Lung (tissue), 12 donors: ENCODE measurements around the gene RXFP2. TPM values are rescaled to one million over a fixed set of nuclear protein-coding genes. Genes with fewer than 3 reads are reported as not detected.

Experiments
- ATAC-seq: fragments of 200-7000 bp; cut with Tn5 transposase; one replicate; pipeline ENCODE4 v1.9.1; 2020; ENCODE audit warnings: moderate number of reproducible peaks; ENCODE audit not compliant: insufficient read depth, low FRiP score
- DNase-seq, 3 donors: peaks; one replicate each; pipeline ENCODE4 v3.0.0-alpha.2; 2013 to 2017
- H3K27ac ChIP-seq, 2 donors: one replicate each; pipeline ENCODE4 v1.5.1; 2013; ENCODE audit warnings: mild to moderate bottlenecking in 2 of 2, moderate library complexity in 2 of 2, control low read depth in 1 of 2, inconsistent platforms in 1 of 2, low read depth in 1 of 2, low read length in 1 of 2
- H3K27me3 ChIP-seq, 3 donors: one replicate each; pipeline ENCODE4 v1.5.1; 2013; ENCODE audit warnings: low read length in 2 of 3; ENCODE audit not compliant: control insufficient read depth in 3 of 3, insufficient read depth in 3 of 3
- H3K36me3 ChIP-seq, 4 donors: one replicate each; pipeline ENCODE4 v1.5.1; 2013; ENCODE audit warnings: low read length in 4 of 4, mild to moderate bottlenecking in 1 of 4, moderate library complexity in 1 of 4; ENCODE audit not compliant: control insufficient read depth in 4 of 4, insufficient read depth in 4 of 4
- H3K4me1 ChIP-seq, 5 donors: one replicate each; pipeline ENCODE4 v1.5.1; 2013; ENCODE audit warnings: low read length in 5 of 5, mild to moderate bottlenecking in 2 of 5, moderate library complexity in 1 of 5; ENCODE audit not compliant: control insufficient read depth in 5 of 5, insufficient read depth in 5 of 5
- H3K4me3 ChIP-seq: one replicate; pipeline ENCODE4 v1.5.1; 2013; ENCODE audit warnings: mild to moderate bottlenecking, control low read depth, moderate library complexity
- H3K9ac ChIP-seq, 2 donors: one replicate each; pipeline ENCODE4 v1.5.1; 2013; ENCODE audit warnings: low read length in 2 of 2, control low read depth in 1 of 2; ENCODE audit not compliant: insufficient read depth in 1 of 2
- H3K9me3 ChIP-seq, 4 donors: one replicate each; pipeline ENCODE4 v1.5.1; 2013; ENCODE audit warnings: low read length in 3 of 4, mild to moderate bottlenecking in 1 of 4, moderate library complexity in 1 of 4; ENCODE audit not compliant: control insufficient read depth in 4 of 4, insufficient read depth in 3 of 4
- WGBS, 2 donors: extraction: QIAGEN DNeasy Blood & Tissue Kit; methylation state at CpG; one replicate each; pipeline ENCODE4 v1.1.7; 2013; 5-methylcytosine and 5-hydroxymethylcytosine counted together
- polyA plus RNA-seq, 2 donors: library from polyadenylated mRNA; stranded (reverse); fragments of 200-250 nt; gene quantifications; one replicate each; pipeline ENCODE4 v1.2.1, GENCODE V29; 2013
- total RNA-seq, 2 donors: library from RNA; depleted of rRNA in 1 of 2; stranded (reverse); fragments of >200 nt in 1 of 2; gene quantifications; one replicate each; pipeline ENCODE4 v1.2.1, GENCODE V29; 2014 to 2021
- TF ChIP-seq, protein P1 (sequence below): IDR thresholded peaks from 2 replicates; pipeline ENCODE4 v1.5.1; 2012; ENCODE audit warnings: mild to moderate bottlenecking; ENCODE audit errors: control extremely low read depth, extremely low read depth
- donor health status: control.
- donor health status: control.
- donor health status: Bipolar disorder and iron deficiency.
- donor health status: healthy.
- donor health status: DM: yes; HTN: yes; CAD: no.

Gene RXFP2
- total and polyA plus RNA-seq, 4 donors = not detected

- TF ChIP-seq, protein P1, sequence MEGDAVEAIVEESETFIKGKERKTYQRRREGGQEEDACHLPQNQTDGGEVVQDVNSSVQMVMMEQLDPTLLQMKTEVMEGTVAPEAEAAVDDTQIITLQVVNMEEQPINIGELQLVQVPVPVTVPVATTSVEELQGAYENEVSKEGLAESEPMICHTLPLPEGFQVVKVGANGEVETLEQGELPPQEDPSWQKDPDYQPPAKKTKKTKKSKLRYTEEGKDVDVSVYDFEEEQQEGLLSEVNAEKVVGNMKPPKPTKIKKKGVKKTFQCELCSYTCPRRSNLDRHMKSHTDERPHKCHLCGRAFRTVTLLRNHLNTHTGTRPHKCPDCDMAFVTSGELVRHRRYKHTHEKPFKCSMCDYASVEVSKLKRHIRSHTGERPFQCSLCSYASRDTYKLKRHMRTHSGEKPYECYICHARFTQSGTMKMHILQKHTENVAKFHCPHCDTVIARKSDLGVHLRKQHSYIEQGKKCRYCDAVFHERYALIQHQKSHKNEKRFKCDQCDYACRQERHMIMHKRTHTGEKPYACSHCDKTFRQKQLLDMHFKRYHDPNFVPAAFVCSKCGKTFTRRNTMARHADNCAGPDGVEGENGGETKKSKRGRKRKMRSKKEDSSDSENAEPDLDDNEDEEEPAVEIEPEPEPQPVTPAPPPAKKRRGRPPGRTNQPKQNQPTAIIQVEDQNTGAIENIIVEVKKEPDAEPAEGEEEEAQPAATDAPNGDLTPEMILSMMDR = no peak
- no peak overlapping the region for H3K4me3 ChIP-seq
- no peaks in the 10 kb centered on the region for H3K27me3 ChIP-seq
- 44 to 88% methylated on average over 1 of the region's 1 CpG for WGBS, 2 donors
- H3K9me3 ChIP-seq = no peaks in the 10 kb centered on the region
- no peak overlapping the region for H3K9ac ChIP-seq
- no peak overlapping the region for H3K27ac ChIP-seq
- ATAC-seq = no peak
- H3K36me3 ChIP-seq = no peaks in the 10 kb centered on the region
- DNase-seq = no peak
- H3K4me1 ChIP-seq = no peaks in the 10 kb centered on the region
These were observed 29.0 kb downstream of the RXFP2 start for GRCh38 chr13:31768351-31768750.

DNA sequence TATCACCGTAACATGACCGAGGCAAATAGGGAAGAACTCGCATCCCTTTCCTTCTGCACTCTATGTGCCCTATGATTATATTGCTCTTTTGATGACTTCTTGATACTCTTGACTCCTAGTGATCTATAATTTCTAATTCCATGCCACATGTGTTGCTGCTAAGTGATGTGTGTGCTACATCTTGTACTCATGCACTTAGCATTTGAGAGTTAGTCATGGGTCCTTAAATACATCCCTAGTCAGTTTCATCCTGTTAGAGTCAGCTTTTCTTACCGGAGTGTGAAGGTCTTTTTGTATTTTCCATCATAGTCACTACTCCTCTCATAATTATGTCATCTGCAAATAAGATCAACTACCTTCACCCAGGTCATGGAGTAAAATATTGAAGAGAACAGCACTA, 30.2 kb downstream of the RXFP2 start:
- no peaks in the 10 kb centered on the region for H3K9me3 ChIP-seq
- H3K4me1 ChIP-seq = no peaks in the 10 kb centered on the region
- H3K27me3 ChIP-seq = no peaks in the 10 kb centered on the region
- no peak overlapping the region for H3K9ac ChIP-seq
- H3K36me3 ChIP-seq = no peaks in the 10 kb centered on the region
- DNase-seq = no peak
- WGBS, 2 donors = 88 to 92% methylated on average over 4 of the region's 4 CpGs
- no peak overlapping the region for H3K4me3 ChIP-seq
- ATAC-seq = no peak
- no peak overlapping the region for H3K27ac ChIP-seq
- TF ChIP-seq, protein P1 = no peak

DNA sequence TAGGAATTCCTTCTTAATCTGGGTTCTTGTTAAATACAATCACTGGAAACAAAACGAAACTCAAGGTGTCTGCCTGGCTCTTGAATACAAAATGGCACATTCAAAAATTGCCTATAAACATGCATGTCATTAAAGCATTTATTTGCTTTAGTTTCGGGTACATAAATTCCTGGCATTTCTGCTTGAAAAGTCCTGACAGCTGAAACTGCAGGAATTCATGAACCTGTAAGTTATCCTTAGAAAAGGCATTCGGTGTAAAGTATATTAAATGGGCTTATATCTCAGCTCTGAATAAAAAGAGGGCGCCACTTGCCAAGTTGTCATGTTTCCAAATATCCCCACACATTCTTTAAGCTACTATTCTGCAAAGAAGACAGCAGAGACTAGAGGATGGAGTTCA, 32.9 kb downstream of the RXFP2 start:
- Histone ChIP-seq H3K4me3 (no peak overlapping the region), H3K36me3 (no peaks in the 10 kb centered on the region), H3K27ac (no peak overlapping the region), H3K9ac (no peak overlapping the region), H3K4me1 (peaks cover 0 to 1% (median 0%) of the 10 kb centered on the region in 5 donors), H3K9me3 (no peaks in the 10 kb centered on the region), H3K27me3 (no peaks in the 10 kb centered on the region)
- 68 to 77% methylated on average over 4 of the region's 4 CpGs for WGBS, 2 donors
- DNase-seq (peak in 1 of 3 donors; percentile 6), ATAC-seq (no peak)
- TF ChIP-seq, protein P1 = no peak

DNA sequence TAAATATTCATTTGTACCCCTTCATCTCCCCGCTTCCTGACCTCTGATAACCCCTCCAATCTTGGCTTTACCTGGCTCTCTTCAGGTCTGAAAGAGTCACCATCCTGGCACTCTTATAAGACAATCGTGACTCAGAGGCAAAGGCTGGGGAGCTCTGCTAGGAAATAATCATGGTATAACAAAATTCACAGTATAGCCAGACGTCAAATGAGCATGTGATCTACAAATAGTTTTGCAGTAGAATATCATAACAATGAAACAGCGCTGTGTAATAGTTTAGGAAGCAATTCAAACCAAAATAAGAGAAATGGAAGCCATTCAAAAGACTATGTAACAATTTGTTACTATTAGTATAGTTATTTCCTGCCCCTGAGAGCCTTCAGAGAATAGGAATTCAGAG, 34.2 kb downstream of the RXFP2 start:
- Histone ChIP-seq H3K4me3 (no peak overlapping the region), H3K4me1 (peaks cover 0 to 1% (median 0%) of the 10 kb centered on the region in 5 donors), H3K27ac (no peak overlapping the region), H3K9ac (no peak overlapping the region), H3K27me3 (no peaks in the 10 kb centered on the region), H3K9me3 (no peaks in the 10 kb centered on the region), H3K36me3 (no peaks in the 10 kb centered on the region)
- TF ChIP-seq, protein P1 = no peak
- 47 to 69% methylated on average over 4 of the region's 4 CpGs for WGBS, 2 donors
- DNase-seq = no peak
- ATAC-seq = no peak
